IPS-18c (cell line): ENCODE measurements around the gene MYO18A.
"Not testable (repeated sequence)": the region's sequence is repeated elsewhere in the genome, so short reads cannot be mapped to it uniquely, and the experiment has no call there.

Experiments
- H3K4me3 ChIP-seq: 2 replicates; pipeline ENCODE4 v1.7.0; 2013; ENCODE audit warnings: low read depth, mild to moderate bottlenecking, low read length, moderate library complexity; ENCODE audit not compliant: insufficient read depth
- H3K9me3 ChIP-seq: one replicate; pipeline ENCODE4 v1.6.1; 2013; ENCODE audit warnings: mild to moderate bottlenecking, low read length, moderate library complexity; ENCODE audit not compliant: control insufficient read depth, insufficient read depth

MYO18A gene

GRCh38 chr17:29180034-29180787 is at the start of gene MYO18A:
Gene MYO18A (minus strand): TSS chr17:29180398. CDS start chr17:29166940, 13,458 bp downstream.
- Histone ChIP-seq H3K4me3 (peak within 1 kb of the TSS; percentile 66), H3K9me3 (peaks cover 2% of the 10 kb centered on the region)

GRCh38 chr17:29225396-29225795 is 45.2 kb upstream of the MYO18A start:
- no peak overlapping the region for H3K4me3 ChIP-seq
- no peaks in the 10 kb centered on the region for H3K9me3 ChIP-seq

- not testable (repeated sequence) for H3K9me3 ChIP-seq, H3K4me3 ChIP-seq
These were observed 41.1 kb upstream of the MYO18A start for GRCh38 chr17:29221338-29221737.

GRCh38 chr17:29219378-29220047 is 39.3 kb upstream of the MYO18A start:
- no peaks in the 10 kb centered on the region for H3K9me3 ChIP-seq

GRCh38 chr17:29216856-29217255 is 36.7 kb upstream of the MYO18A start:
- Histone ChIP-seq H3K4me3 (no peak overlapping the region), H3K9me3 (no peaks in the 10 kb centered on the region)

More at GRCh38 chr17:29219378-29220047, 39.3 kb upstream of the MYO18A start:
- no peak overlapping the region for H3K4me3 ChIP-seq

- no peak overlapping the region for H3K4me3 ChIP-seq
These were observed 36.0 kb upstream of the MYO18A start for GRCh38 chr17:29216181-29216580.

GRCh38 chr17:29215717-29216116 is 35.5 kb upstream of the MYO18A start:
- Histone ChIP-seq H3K4me3 (no peak overlapping the region), H3K9me3 (no peaks in the 10 kb centered on the region)

More at GRCh38 chr17:29216181-29216580, 36.0 kb upstream of the MYO18A start:
- no peaks in the 10 kb centered on the region for H3K9me3 ChIP-seq

GRCh38 chr17:29215174-29215573 is 35.0 kb upstream of the MYO18A start:
- no peak overlapping the region for H3K4me3 ChIP-seq
- no peaks in the 10 kb centered on the region for H3K9me3 ChIP-seq

- Histone ChIP-seq H3K9me3 (no peaks in the 10 kb centered on the region), H3K4me3 (no peak overlapping the region)
These were observed 34.3 kb upstream of the MYO18A start for GRCh38 chr17:29214215-29215146.

GRCh38 chr17:29212681-29213121 is 32.5 kb upstream of the MYO18A start:
- Histone ChIP-seq H3K9me3 (no peaks in the 10 kb centered on the region), H3K4me3 (no peak overlapping the region)

- peaks cover 1% of the 10 kb centered on the region for H3K9me3 ChIP-seq
- H3K4me3 ChIP-seq = no peak overlapping the region
These were observed 32.0 kb upstream of the MYO18A start for GRCh38 chr17:29212094-29212631.

GRCh38 chr17:29210879-29211278 is 30.7 kb upstream of the MYO18A start:
- H3K9me3 ChIP-seq = peaks cover 2% of the 10 kb centered on the region
- H3K4me3 ChIP-seq = no peak overlapping the region

- no peak overlapping the region for H3K4me3 ChIP-seq
- peaks cover 6% of the 10 kb centered on the region for H3K9me3 ChIP-seq
These were observed 28.9 kb upstream of the MYO18A start for GRCh38 chr17:29209073-29209472.

GRCh38 chr17:29207975-29208374 is 27.8 kb upstream of the MYO18A start:
- no peak overlapping the region for H3K4me3 ChIP-seq
- H3K9me3 ChIP-seq = peaks cover 6% of the 10 kb centered on the region

- Histone ChIP-seq H3K4me3 (no peak overlapping the region), H3K9me3 (peaks cover 6% of the 10 kb centered on the region)
These were observed 24.8 kb upstream of the MYO18A start for GRCh38 chr17:29205047-29205446.

GRCh38 chr17:29204068-29204804 is 24.0 kb upstream of the MYO18A start:
- H3K4me3 ChIP-seq, H3K9me3 ChIP-seq: not testable (repeated sequence)
